Endodermal cell (in vitro differentiated cells): ENCODE measurements around the gene NOS1AP. TPM values are rescaled to one million over a fixed set of nuclear protein-coding genes. Genes with fewer than 3 reads are reported as not detected.

Experiments
- DNase-seq: peaks from one replicate; pipeline ENCODE4 v3.0.0-alpha.2; 2017
- H3K27ac ChIP-seq: 2 replicates; pipeline ENCODE4 v1.5.1; 2013; ENCODE audit warnings: mild to moderate bottlenecking, low read depth, low read length, moderate library complexity
- H3K27me3 ChIP-seq: 2 replicates; pipeline ENCODE4 v1.6.1; 2013; ENCODE audit warnings: mild to moderate bottlenecking, low read length, moderate library complexity; ENCODE audit not compliant: insufficient read depth, control insufficient read depth, poor library complexity, severe bottlenecking
- H3K36me3 ChIP-seq: 2 replicates; pipeline ENCODE4 v1.7.0; 2013; ENCODE audit warnings: mild to moderate bottlenecking, low read length, moderate library complexity; ENCODE audit not compliant: control insufficient read depth, insufficient read depth
- H3K4me1 ChIP-seq: one replicate; pipeline ENCODE4 v1.7.0; 2013; ENCODE audit warnings: low read length; ENCODE audit not compliant: control insufficient read depth, insufficient read depth
- H3K4me3 ChIP-seq: 2 replicates; pipeline ENCODE4 v1.5.1; 2013; ENCODE audit warnings: mild to moderate bottlenecking, low read length, moderate library complexity
- H3K9ac ChIP-seq: 2 replicates; pipeline ENCODE4 v1.6.1; 2013; ENCODE audit warnings: mild to moderate bottlenecking, low read length, moderate library complexity; ENCODE audit not compliant: poor library complexity, severe bottlenecking; ENCODE audit errors: extremely low read depth
- H3K9me3 ChIP-seq: 2 replicates; pipeline ENCODE4 v1.6.1; 2013; ENCODE audit warnings: mild to moderate bottlenecking, low read length, moderate library complexity; ENCODE audit not compliant: control insufficient read depth
- H3K27ac Mint-ChIP-seq: 2 replicates; pipeline ENCODE4 v1.8.0; 2020; ENCODE audit warnings: mixed read lengths
- H3K27me3 Mint-ChIP-seq: 2 replicates; pipeline ENCODE4 v1.8.0; 2021; ENCODE audit warnings: mild to moderate bottlenecking, mixed read lengths; ENCODE audit not compliant: insufficient read depth
- H3K36me3 Mint-ChIP-seq: 2 replicates; pipeline ENCODE4 v1.8.0; 2020; ENCODE audit warnings: low read depth, mixed read lengths
- H3K4me1 Mint-ChIP-seq: 2 replicates; pipeline ENCODE4 v1.8.0; 2020; ENCODE audit warnings: mixed read lengths
- H3K4me3 Mint-ChIP-seq: 2 replicates; pipeline ENCODE4 v1.8.0; 2020; ENCODE audit warnings: mild to moderate bottlenecking, moderate library complexity, mixed read lengths
- H3K9me3 Mint-ChIP-seq: 2 replicates; pipeline ENCODE4 v1.8.0; 2020; ENCODE audit warnings: mild to moderate bottlenecking, mixed read lengths
- WGBS, 2 experiments: methylation state at CpG; one replicate each; pipeline versions ENCODE4 v1.1.5 to v1.1.7; 2013; ENCODE audit warnings: missing lambda C conversion rate in 2 of 2, mixed read lengths in 1 of 2; ENCODE audit not compliant: insufficient coverage in 1 of 2, insufficient read length in 1 of 2; 5-methylcytosine and 5-hydroxymethylcytosine counted together
- total RNA-seq, 2 donors: library from RNA; stranded (reverse); fragmentation: NEBNext Ultra II Directional in 1 of 2; extraction: Animal tissue kit (Norgen Biotek cat#: 25700) in 1 of 2; gene quantifications; 2 replicates in 1 of 2; 3 replicates in 1 of 2; pipeline ENCODE4 v1.2.1, GENCODE V29; 2021
- TF ChIP-seq, protein P1 (sequence below): fragments of 200-600 bp; sonication (generic); conservative IDR thresholded peaks from 2 replicates; pipeline ENCODE4 v1.5.0; 2021; ENCODE audit warnings: antibody characterized with exemption, mild to moderate bottlenecking

Gene NOS1AP
- total RNA-seq, 2 donors from 2014 or later, result 4.8 to 5.9 TPM

- WGBS, 2 experiments, result 79 to 88% methylated on average over 2 to 3 of the region's 3 CpGs
- Histone ChIP-seq H3K9ac (no peak overlapping the region), H3K4me3 (no peak overlapping the region), H3K36me3 (no peaks in the 10 kb centered on the region), H3K27ac (no peak overlapping the region), H3K27me3 (no peaks in the 10 kb centered on the region), H3K9me3 (no peaks in the 10 kb centered on the region), H3K4me1 (no peaks in the 10 kb centered on the region)
- TF ChIP-seq, protein P1, sequence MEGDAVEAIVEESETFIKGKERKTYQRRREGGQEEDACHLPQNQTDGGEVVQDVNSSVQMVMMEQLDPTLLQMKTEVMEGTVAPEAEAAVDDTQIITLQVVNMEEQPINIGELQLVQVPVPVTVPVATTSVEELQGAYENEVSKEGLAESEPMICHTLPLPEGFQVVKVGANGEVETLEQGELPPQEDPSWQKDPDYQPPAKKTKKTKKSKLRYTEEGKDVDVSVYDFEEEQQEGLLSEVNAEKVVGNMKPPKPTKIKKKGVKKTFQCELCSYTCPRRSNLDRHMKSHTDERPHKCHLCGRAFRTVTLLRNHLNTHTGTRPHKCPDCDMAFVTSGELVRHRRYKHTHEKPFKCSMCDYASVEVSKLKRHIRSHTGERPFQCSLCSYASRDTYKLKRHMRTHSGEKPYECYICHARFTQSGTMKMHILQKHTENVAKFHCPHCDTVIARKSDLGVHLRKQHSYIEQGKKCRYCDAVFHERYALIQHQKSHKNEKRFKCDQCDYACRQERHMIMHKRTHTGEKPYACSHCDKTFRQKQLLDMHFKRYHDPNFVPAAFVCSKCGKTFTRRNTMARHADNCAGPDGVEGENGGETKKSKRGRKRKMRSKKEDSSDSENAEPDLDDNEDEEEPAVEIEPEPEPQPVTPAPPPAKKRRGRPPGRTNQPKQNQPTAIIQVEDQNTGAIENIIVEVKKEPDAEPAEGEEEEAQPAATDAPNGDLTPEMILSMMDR, result no peak
- Mint-ChIP-seq H3K36me3 (no peaks in the 10 kb centered on the region), H3K9me3 (no peaks in the 10 kb centered on the region), H3K27me3 (peaks cover 8% of the 10 kb centered on the region), H3K27ac (no peak overlapping the region), H3K4me3 (no peak overlapping the region), H3K4me1 (peaks cover 20% of the 10 kb centered on the region)
- no peak for DNase-seq
Observed at GRCh38 chr1:162232034-162232711, 162.7 kb downstream of the NOS1AP start.

- H3K4me3 ChIP-seq, result no peak overlapping the region
- 95% methylated on average over 1 of the region's 1 CpG; no CpG with 5 or more reads in 1 of the 2 experiments for WGBS, 2 experiments
- H3K9ac ChIP-seq, result no peak overlapping the region
- H3K27me3 ChIP-seq, result no peaks in the 10 kb centered on the region
- H3K9me3 ChIP-seq, result no peaks in the 10 kb centered on the region
- no peak for DNase-seq
- H3K36me3 Mint-ChIP-seq, result no peaks in the 10 kb centered on the region
- H3K36me3 ChIP-seq, result no peaks in the 10 kb centered on the region
- H3K4me3 Mint-ChIP-seq, result no peak overlapping the region
- H3K27ac Mint-ChIP-seq, result no peak overlapping the region
- TF ChIP-seq, protein P1, result no peak
- peaks cover 20% of the 10 kb centered on the region for H3K4me1 Mint-ChIP-seq
- H3K27me3 Mint-ChIP-seq, result peaks cover 8% of the 10 kb centered on the region
- no peaks in the 10 kb centered on the region for H3K9me3 Mint-ChIP-seq
- H3K4me1 ChIP-seq, result no peaks in the 10 kb centered on the region
- no peak overlapping the region for H3K27ac ChIP-seq
Observed at GRCh38 chr1:162233066-162233465, 163.6 kb downstream of the NOS1AP start.

- no peaks in the 10 kb centered on the region for H3K36me3 ChIP-seq
- no peak overlapping the region for H3K27ac Mint-ChIP-seq
- no peaks in the 10 kb centered on the region for H3K4me1 ChIP-seq
- H3K4me1 Mint-ChIP-seq, result peaks cover 17% of the 10 kb centered on the region
- no peaks in the 10 kb centered on the region for H3K9me3 Mint-ChIP-seq
- peaks cover 8% of the 10 kb centered on the region for H3K27me3 Mint-ChIP-seq
- H3K27me3 ChIP-seq, result no peaks in the 10 kb centered on the region
- no peak overlapping the region for H3K9ac ChIP-seq
- TF ChIP-seq, protein P1, result no peak
- H3K27ac ChIP-seq, result no peak overlapping the region
- H3K9me3 ChIP-seq, result no peaks in the 10 kb centered on the region
- WGBS, 2 experiments, result 88 to 93% methylated on average over 1 of the region's 1 CpG
- H3K4me3 ChIP-seq, result no peak overlapping the region
- H3K4me3 Mint-ChIP-seq, result no peak overlapping the region
- DNase-seq, result no peak
- H3K36me3 Mint-ChIP-seq, result no peaks in the 10 kb centered on the region
Observed at GRCh38 chr1:162233937-162234336, 164.4 kb downstream of the NOS1AP start.
